Adrenal gland (tissue), 12 donors: ENCODE data around the gene SH2D4B. TPM values are rescaled to one million over a fixed set of nuclear protein-coding genes. Genes with fewer than 3 reads are reported as not detected.

Experiments
- DNase-seq, 7 donors: peaks; one replicate each; pipeline ENCODE4 v3.0.0-alpha.2; 2019 to 2020
- H3K27ac ChIP-seq, 5 donors: fragments of 200-600 bp; sonication (generic) in 4 of 5; 1 replicate in 3 of 5; 2 replicates in 2 of 5; pipeline versions ENCODE4 v1.5.1 to v1.8.0; 2016 to 2020; ENCODE audit warnings: mild to moderate bottlenecking in 1 of 5
- H3K27me3 ChIP-seq: fragments of 200-600 bp; 2 replicates; pipeline ENCODE4 v1.8.0; 2021
- H3K36me3 ChIP-seq, 2 donors: fragments of 200-600 bp; replicated peaks in 1 of 2; 1 replicate in 1 of 2; 2 replicates in 1 of 2; pipeline versions ENCODE4 v1.5.1 to v1.8.0; 2018 to 2022
- H3K4me1 ChIP-seq, 2 donors: fragments of 200-600 bp; replicated peaks in 1 of 2; 1 replicate in 1 of 2; 2 replicates in 1 of 2; pipeline versions ENCODE4 v1.5.1 to v1.8.0; 2018 to 2021
- H3K4me3 ChIP-seq, 4 donors: fragments of 200-600 bp; sonication (generic) in 3 of 4; one replicate each; pipeline ENCODE4 v1.5.1; 2016 to 2018
- H3K9me3 ChIP-seq, 3 donors: fragments of 200-600 bp; sonication (generic) in 1 of 3; replicated peaks in 1 of 3; 1 replicate in 2 of 3; 2 replicates in 1 of 3; pipeline versions ENCODE4 v1.5.1 to v1.8.0; 2016 to 2021
- CTCF ChIP-seq, 6 experiments: fragments of 450-650 bp in 4 of 6; fragments of 200-600 bp in 2 of 6; sonication (generic) in 1 of 6; IDR thresholded peaks; 1 replicate in 5 of 6; 2 replicates in 1 of 6; pipeline versions ENCODE4 v1.5.1 to v1.8.0; 2016 to 2021; ENCODE audit warnings: antibody characterized with exemption in 6 of 6, mild to moderate bottlenecking in 2 of 6, moderate library complexity in 1 of 6
- POLR2A ChIP-seq, 2 donors: fragments of 450-650 bp; IDR thresholded peaks; one replicate each; pipeline ENCODE4 v1.6.1; 2017; ENCODE audit warnings: antibody characterized with exemption in 2 of 2, mild to moderate bottlenecking in 2 of 2, moderate library complexity in 1 of 2
- WGBS, 4 donors: extraction: QIAGEN DNeasy Blood & Tissue Kit in 2 of 4; methylation state at CpG; one replicate each; pipeline versions ENCODE4 v1.1.5 to v1.1.7; 2013 to 2017; 5-methylcytosine and 5-hydroxymethylcytosine counted together
- intact Hi-C, 2 donors: fragments of 100-400 bp; cut with DNase I; formaldehyde crosslinking; loops; one replicate each; pipeline versions ENCODE4 v1.14.1 to v1.15.0; 2022 to 2023
- polyA plus RNA-seq, 3 donors: library from polyadenylated mRNA; stranded (reverse); fragments of 200-250 nt in 2 of 3; fragments of 350-450 nt in 1 of 3; fragmentation: Illumina TruSeq in 1 of 3; extraction: RNeasy Lipid Tissue Mini Kit (QIAGEN cat#74804) in 1 of 3; gene quantifications; one replicate each; pipeline ENCODE4 v1.2.3, GENCODE V29; 2013 to 2014
- total RNA-seq, 9 donors: library from RNA; depleted of rRNA in 4 of 9; stranded (reverse); fragments of >200 nt in 4 of 9; fragments of 120-200 nt in 1 of 9; fragmentation: NEBNext Ultra II Directional in 1 of 9; extraction: Animal tissue kit (Norgen Biotek cat#: 25700) in 1 of 9; gene quantifications; one replicate each; pipeline versions ENCODE4 v1.1.0 to v1.2.4, GENCODE V29; 2013 to 2023
- donor health status: healthy with polysubstance abuse.
- donor health status: Bipolar disorder and iron deficiency.
- donor health status: DM: yes; HTN: yes; CAD: no.
- donor health status: DM: no; HTN: no; CAD: no.
- donor health status: DM: no; HTN: no; CAD: no.
- donor health status: DM: yes; HTN: yes; CAD: no.

Gene SH2D4B
- total and polyA plus RNA-seq, 12 donors: 0.06 to 0.35 (median 0.07) TPM; not detected in 9

GRCh38 chr10:80674809-80675208 lies 137.1 kb downstream of the SH2D4B start:
- no peak overlapping the region for H3K4me3 ChIP-seq
- H3K36me3 ChIP-seq: no peaks in the 10 kb centered on the region
- 42 to 69% (median 57%) methylated on average over 1 of the region's 1 CpG for whole genome bisulfite sequencing, 4 donors
- no peak overlapping the region for H3K27ac ChIP-seq
- no peak for DNase-seq
- H3K27me3 ChIP-seq: no peaks in the 10 kb centered on the region
- TF ChIP-seq POLR2A (IDR thresholded peaks at IDR 0.05) (no peak), CTCF (IDR thresholded peaks at IDR 0.05) (no peak)
- no peaks in the 10 kb centered on the region for H3K9me3 ChIP-seq
- intact Hi-C loops: no loop called here
- H3K4me1 ChIP-seq: no peaks in the 10 kb centered on the region

- DNase-seq: no peak
- Histone ChIP-seq H3K27ac (no peak overlapping the region), H3K4me1 (no peaks in the 10 kb centered on the region), H3K9me3 (no peaks in the 10 kb centered on the region), H3K4me3 (no peak overlapping the region), H3K36me3 (no peaks in the 10 kb centered on the region), H3K27me3 (no peaks in the 10 kb centered on the region)
- intact Hi-C loops: no loop called here
- TF ChIP-seq CTCF (IDR thresholded peaks at IDR 0.05) (no peak), POLR2A (IDR thresholded peaks at IDR 0.05) (no peak)
- 62 to 83% (median 71%) methylated on average over 1 of the region's 1 CpG for WGBS, 4 donors
Observed at GRCh38 chr10:80681142-80681541, 143.4 kb downstream of the SH2D4B start.

GRCh38 chr10:80684259-80684658 lies 146.6 kb downstream of the SH2D4B start:
- WGBS, 4 donors: 33 to 56% (median 51%) methylated on average over 1 of the region's 1 CpG
- TF ChIP-seq CTCF (IDR thresholded peaks at IDR 0.05) (no peak), POLR2A (IDR thresholded peaks at IDR 0.05) (no peak)
- H3K27me3 ChIP-seq: no peaks in the 10 kb centered on the region
- no peak overlapping the region for H3K27ac ChIP-seq
- H3K4me3 ChIP-seq: no peak overlapping the region
- no peaks in the 10 kb centered on the region for H3K4me1 ChIP-seq
- H3K36me3 ChIP-seq: no peaks in the 10 kb centered on the region
- intact Hi-C loops: no loop called here
- H3K9me3 ChIP-seq: no peaks in the 10 kb centered on the region
- DNase-seq: no peak

GRCh38 chr10:80685355-80685754 lies 147.7 kb downstream of the SH2D4B start:
- intact Hi-C loops: no loop called here
- Histone ChIP-seq H3K4me3 (no peak overlapping the region), H3K36me3 (no peaks in the 10 kb centered on the region), H3K27ac (no peak overlapping the region), H3K4me1 (no peaks in the 10 kb centered on the region), H3K9me3 (no peaks in the 10 kb centered on the region), H3K27me3 (no peaks in the 10 kb centered on the region)
- DNase-seq: no peak
- WGBS, 4 donors: 77 to 81% (median 79%) methylated on average over 4 of the region's 4 CpGs
- no peak for TF ChIP-seq POLR2A (IDR thresholded peaks at IDR 0.05)
- TF ChIP-seq CTCF (IDR thresholded peaks at IDR 0.05): no peak
